ENCODE data around the gene ZNF282.

The ZNF282 gene

GRCh38 chr7:149195180-149196150 is at the start of gene ZNF282:
ZNF282 (plus strand) TSS chr7:149195546; CDS start chr7:149195590, 44 bp downstream.
- peak; percentile 92 for DNase-seq

GRCh38 chr7:149147072-149147751 is 48.1 kb upstream of the ZNF282 start, which contains the start of gene ZNF398:
ZNF398 (plus strand) TSS chr7:149147453; CDS start chr7:149147743, 290 bp downstream.
- DNase-seq = peak; percentile 90

- peak; percentile 66 for DNase-seq
Measured at GRCh38 chr7:149147752-149148653, 47.3 kb upstream of the ZNF282 start.

- no peak for DNase-seq
Measured at GRCh38 chr7:149150981-149151380, 44.4 kb upstream of the ZNF282 start.

DNA sequence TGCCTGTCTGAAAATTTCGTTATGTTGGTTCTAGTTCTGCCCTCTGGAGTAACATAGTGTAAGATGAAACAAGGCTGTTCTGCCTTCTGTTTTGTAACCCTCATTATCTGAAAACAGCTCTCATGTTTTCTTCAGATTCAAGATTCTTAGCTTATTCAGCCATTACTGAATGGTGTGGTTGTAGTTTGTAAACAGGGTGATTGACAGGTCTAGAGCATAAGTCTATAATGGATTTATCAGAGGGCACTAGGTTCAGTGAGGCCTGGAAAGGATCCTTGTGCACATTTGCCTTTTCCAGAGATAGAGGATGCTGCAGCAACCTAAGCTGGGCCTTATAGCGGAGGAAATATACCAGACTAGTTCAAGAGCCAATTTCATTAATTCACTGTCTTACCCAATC is 42.0 kb upstream of the ZNF282 start:
- DNase-seq = no peak

DNA sequence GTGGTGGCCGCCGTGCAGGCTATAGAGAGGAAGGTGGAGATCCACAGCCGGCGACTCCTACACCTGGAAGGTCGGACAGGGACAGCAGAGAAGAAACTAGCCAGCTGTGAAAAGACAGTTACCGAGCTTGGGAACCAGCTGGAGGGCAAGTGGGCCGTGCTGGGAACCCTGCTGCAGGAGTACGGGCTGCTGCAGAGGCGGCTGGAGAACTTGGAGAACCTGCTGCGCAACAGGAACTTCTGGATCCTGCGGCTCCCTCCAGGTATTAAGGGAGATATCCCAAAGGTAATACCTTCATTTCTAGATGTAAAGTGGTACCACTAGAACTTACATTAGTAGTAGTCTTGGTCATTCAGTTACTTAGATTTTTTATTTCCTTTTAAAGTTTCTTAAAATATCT is 41.3 kb upstream of the ZNF282 start:
- DNase-seq = no peak

GRCh38 chr7:149156898-149157297 is 38.4 kb upstream of the ZNF282 start:
- DNase-seq = no peak

GRCh38 chr7:149161241-149161848 is 34.0 kb upstream of the ZNF282 start:
- no peak for DNase-seq

DNA sequence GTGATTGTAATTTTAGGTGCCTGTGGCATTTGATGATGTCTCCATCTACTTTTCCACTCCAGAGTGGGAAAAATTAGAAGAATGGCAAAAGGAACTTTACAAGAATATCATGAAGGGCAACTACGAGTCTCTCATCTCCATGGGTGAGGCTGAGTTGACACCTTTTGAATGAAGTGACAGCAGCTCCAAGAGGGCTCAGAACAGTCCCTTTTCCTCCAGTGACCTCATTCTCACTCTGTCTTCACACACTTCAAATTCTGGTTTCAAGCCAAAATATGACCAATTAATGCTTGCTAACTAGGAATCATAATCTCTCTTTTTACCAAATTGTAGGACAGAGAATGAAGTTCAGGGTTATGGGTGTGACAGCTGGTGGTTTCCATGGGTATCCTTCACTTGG is 29.2 kb upstream of the ZNF282 start:
- no peak for DNase-seq

GRCh38 chr7:149166630-149167352 is 28.6 kb upstream of the ZNF282 start:
- DNase-seq = no peak

GRCh38 chr7:149171892-149172533 is 23.3 kb upstream of the ZNF282 start:
- no peak for DNase-seq

- no peak for DNase-seq
Measured at GRCh38 chr7:149172534-149172920, 22.8 kb upstream of the ZNF282 start.

DNA sequence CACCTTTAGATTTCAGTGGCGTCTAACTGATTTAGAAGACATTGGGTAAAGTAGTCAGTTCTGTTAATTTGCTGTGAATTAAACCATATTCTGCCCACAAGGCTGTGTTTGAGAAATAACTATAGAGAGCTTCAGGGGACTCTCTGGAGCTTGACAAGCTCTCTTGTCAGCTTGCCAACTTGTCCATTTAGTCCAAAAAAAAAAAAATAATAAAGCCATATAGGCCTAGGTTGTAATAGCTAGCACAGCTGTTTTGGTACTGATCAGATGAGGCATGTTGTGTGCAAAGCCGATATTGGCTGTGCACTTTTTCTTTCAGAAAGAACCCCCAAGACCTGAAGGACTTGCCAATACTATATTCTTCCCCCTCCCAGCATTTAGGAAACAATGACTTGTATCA is 20.2 kb upstream of the ZNF282 start:
- no peak for DNase-seq

GRCh38 chr7:149179241-149179640 is 16.1 kb upstream of the ZNF282 start:
- no peak for DNase-seq

DNA sequence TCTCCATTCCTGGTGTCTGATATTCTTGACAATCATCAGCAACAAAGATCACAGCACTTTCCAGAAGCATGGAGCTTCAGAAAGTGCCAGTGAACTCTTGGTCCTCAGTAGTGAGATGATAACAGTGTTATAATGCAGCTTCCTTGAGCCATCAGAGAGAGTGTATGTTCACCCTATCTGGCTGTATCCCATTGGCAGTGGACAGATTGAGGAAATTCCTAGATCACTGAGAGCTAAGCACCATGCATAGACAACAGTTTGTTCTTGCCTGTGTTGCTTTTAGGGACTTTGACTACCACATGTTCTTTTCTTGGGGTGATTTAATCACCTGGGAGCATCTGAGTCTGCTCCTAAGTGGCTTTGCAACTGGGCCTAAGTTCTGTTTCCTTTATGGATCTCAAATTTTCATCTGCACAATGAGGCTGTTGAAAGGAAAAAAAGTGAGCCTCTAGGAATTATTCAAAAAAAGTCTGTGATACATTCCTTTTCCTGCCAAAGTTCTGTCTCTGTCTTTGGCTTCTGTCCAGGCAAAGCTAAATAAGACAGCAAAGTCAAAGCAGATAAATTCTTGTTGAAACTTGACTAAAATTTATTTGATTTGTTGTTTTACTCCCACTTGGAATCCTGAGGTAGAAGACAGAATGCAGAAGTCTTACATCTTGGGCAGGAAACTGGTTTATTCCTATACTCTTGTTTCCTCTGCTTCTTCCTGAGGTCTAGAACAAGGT is 14.5 kb upstream of the ZNF282 start:
- no peak for DNase-seq

DNA sequence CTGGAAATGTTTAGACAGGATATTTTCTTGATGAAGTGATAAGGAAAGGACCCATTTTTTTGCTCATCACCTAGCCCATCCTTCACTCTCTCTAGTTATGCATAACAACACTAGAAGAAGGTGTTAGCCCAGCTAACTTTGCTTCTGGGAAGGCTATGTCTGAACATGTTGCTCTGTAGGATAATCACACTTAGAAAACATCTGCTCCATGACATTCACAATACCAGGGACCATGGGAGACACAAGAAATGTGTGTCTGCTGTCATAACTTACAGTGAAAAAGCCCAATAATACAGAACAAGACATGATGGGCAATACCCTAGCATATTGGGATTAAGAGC is 13.9 kb upstream of the ZNF282 start:
- DNase-seq = no peak

DNA sequence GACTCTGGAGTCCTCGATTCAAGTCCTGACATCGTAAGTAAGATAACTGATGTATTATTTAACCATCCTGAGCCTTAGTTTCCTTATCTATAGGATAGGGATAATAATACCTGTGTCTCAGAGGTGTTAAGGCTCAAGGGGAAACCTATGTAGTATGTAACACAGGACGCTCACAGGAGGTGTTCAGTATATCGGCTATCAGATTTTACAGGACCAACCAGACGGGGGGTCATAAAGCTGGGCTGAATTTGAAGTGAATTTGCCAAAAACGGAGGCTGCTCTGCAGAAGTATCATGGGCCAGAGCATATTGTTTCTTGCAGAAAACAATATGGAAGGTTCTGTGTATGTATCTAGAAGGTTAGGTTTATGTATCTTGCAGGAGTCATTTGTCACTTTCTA is 11.1 kb upstream of the ZNF282 start:
- DNase-seq = no peak

DNA sequence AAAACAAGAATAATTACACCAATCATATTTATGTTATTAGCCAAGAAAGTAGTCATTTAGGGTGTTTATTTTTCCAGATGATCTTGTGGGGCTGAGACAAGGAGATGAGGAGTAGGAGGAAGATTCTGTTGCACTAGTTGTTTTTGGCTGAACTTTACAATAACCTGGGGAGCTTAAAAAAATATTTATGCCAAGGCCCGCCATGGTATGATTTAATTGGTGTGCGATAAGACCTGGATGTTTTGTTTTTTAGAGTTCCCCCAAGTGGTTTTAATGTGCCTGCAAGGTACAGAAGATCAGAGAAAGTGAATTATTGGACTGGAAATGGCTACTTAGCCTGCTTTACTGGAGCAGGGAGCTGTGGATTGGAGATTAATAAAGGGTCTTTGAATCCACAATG is 7.1 kb upstream of the ZNF282 start:
- no peak for DNase-seq

GRCh38 chr7:149188637-149189259 is 6.6 kb upstream of the ZNF282 start:
- no peak for DNase-seq

- DNase-seq = no peak
Measured at GRCh38 chr7:149191851-149192250, 3.5 kb upstream of the ZNF282 start.
